Thymus (tissue), 11 donors: ENCODE results near the gene PBXIP1. TPM values are rescaled to one million over a fixed set of nuclear protein-coding genes. Genes with fewer than 3 reads are reported as not detected.
A peak's percentile ranks its signal among the peaks of the same experiment; 100 is the strongest.

Experiments used
- DNase-seq, 9 donors: peaks; one replicate each; pipeline ENCODE4 v3.0.0-alpha.2; 2013; ENCODE audit warnings: low spot score in 9 of 9, low read depth in 6 of 9, missing footprints in 1 of 9
- H3K27ac ChIP-seq, 2 donors: one replicate each; pipeline ENCODE4 v1.5.1; 2013; ENCODE audit warnings: control low read depth in 1 of 2, low read depth in 1 of 2, low read length in 1 of 2, mild to moderate bottlenecking in 1 of 2, moderate library complexity in 1 of 2
- H3K27me3 ChIP-seq, 2 donors: one replicate each; pipeline ENCODE4 v1.5.1; 2013; ENCODE audit warnings: low read length in 1 of 2; ENCODE audit not compliant: control insufficient read depth in 2 of 2, insufficient read depth in 1 of 2
- H3K36me3 ChIP-seq, 2 donors: one replicate each; pipeline ENCODE4 v1.5.1; 2013; ENCODE audit warnings: low read length in 1 of 2, mild to moderate bottlenecking in 1 of 2, moderate library complexity in 1 of 2; ENCODE audit not compliant: control insufficient read depth in 2 of 2, insufficient read depth in 2 of 2
- H3K4me1 ChIP-seq, 2 donors: one replicate each; pipeline ENCODE4 v1.5.1; 2013; ENCODE audit warnings: low read length in 2 of 2; ENCODE audit not compliant: control insufficient read depth in 2 of 2, insufficient read depth in 2 of 2
- H3K4me3 ChIP-seq, 2 donors: one replicate each; pipeline ENCODE4 v1.5.1; 2013; ENCODE audit warnings: low read length in 2 of 2, control low read depth in 1 of 2, mild to moderate bottlenecking in 1 of 2
- H3K9me3 ChIP-seq, 2 donors: one replicate each; pipeline ENCODE4 v1.5.1; 2013; ENCODE audit warnings: low read length in 1 of 2, mild to moderate bottlenecking in 1 of 2; ENCODE audit not compliant: control insufficient read depth in 2 of 2, insufficient read depth in 1 of 2
- WGBS: extraction: QIAGEN DNeasy Blood & Tissue Kit; methylation state at CpG from one replicate; pipeline ENCODE4 v1.1.7; 2013; 5-methylcytosine and 5-hydroxymethylcytosine counted together
- polyA plus RNA-seq: library from polyadenylated mRNA; stranded (reverse); fragments of 200-250 nt; gene quantifications from one replicate; pipeline ENCODE4 v1.2.3, GENCODE V29; 2013
- total RNA-seq: library from RNA; stranded (reverse); fragments of 120-200 nt; gene quantifications from one replicate; pipeline ENCODE4 v1.2.4, GENCODE V29; 2013
- donor health status: healthy.

Gene PBXIP1
- total and polyA plus RNA-seq, 2 donors = 91.5 to 104 TPM

DNA sequence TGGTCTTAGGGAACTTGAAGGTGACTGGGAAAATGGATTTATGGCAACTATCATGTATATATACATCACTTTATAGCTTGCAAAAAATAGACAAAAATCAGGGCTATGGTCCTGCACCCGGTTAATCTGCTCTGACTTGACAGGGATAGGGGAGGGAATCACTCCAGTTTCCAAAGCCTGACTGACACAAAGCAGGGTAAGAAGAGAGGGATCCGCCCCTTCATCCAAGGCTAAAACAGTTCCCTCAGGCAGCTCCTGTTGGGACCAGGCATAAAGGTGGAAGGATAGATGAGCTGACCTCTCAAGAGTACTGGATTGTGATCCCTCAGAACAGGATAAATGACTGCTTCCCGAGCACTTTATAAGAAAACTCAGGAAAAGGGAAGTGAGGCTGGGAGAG lies 1.4 kb downstream of the PBXIP1 start:
- H3K4me1 ChIP-seq = peaks cover 41 to 68% of the 10 kb centered on the region in 2 donors
- peak overlapping the region; percentile 72 to 99 for H3K27ac ChIP-seq
- 71% methylated on average over 3 of the region's 3 CpGs for WGBS
- H3K36me3 ChIP-seq = peaks cover 35 to 48% of the 10 kb centered on the region in 2 donors
- H3K9me3 ChIP-seq = no peaks in the 10 kb centered on the region
- no peak for DNase-seq
- H3K4me3 ChIP-seq = peak overlapping the region; percentile 57 to 70
- no peaks in the 10 kb centered on the region for H3K27me3 ChIP-seq

DNA sequence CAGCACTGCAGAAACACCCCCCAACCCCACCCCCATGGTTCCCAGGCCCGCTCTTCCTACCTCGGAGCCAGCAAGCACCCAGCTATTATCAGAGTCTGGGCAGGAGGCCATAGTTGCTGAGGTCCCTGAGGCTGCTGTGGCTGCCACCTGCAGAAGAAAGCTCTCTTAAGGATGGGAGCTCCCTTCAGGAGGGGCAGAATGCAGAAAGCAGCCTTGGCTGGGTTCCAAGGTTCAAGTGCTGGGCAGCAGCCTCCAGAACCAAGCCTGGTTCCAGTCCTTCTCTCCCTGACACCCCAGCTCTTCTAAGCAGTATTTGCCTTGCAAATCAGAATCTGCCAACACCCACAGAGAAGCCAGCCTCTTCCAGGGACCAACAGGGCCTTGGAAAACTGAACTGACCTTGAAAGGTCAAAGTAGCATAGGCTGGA lies 2.3 kb downstream of the PBXIP1 start:
- H3K36me3 ChIP-seq = peaks cover 34 to 47% of the 10 kb centered on the region in 2 donors
- H3K9me3 ChIP-seq = no peaks in the 10 kb centered on the region
- H3K4me1 ChIP-seq = peaks cover 41 to 68% of the 10 kb centered on the region in 2 donors
- no peak for DNase-seq
- peak overlapping the region; percentile 34 to 54 for H3K27ac ChIP-seq
- 63% methylated on average over 2 of the region's 2 CpGs for WGBS
- peak overlapping the region; percentile 57 to 70 for H3K4me3 ChIP-seq
- H3K27me3 ChIP-seq = no peaks in the 10 kb centered on the region

DNA sequence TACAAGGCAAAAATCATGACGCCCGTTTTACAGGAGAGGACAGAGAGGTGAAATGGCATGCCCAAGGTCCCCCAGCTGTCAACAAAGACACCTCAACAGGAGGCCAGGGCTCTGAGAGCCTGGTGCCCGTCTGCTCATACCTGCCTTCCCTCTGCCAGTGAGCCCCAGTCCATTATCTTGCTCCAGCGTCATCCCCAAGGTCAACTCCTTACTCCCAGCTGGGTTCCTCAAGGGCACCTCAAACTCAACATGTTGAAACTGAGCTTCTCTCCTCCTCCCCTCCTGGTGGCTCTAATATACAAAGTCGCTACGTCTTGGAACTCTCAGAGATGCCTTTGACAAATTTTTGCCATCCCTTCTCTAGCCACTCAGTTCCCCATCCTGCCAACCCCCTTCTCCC lies 3.2 kb downstream of the PBXIP1 start:
- H3K27me3 ChIP-seq = no peaks in the 10 kb centered on the region
- no peak for DNase-seq
- H3K4me3 ChIP-seq = no peak overlapping the region
- peak overlapping the region; percentile 38 to 62 for H3K27ac ChIP-seq
- WGBS = 89% methylated on average over 6 of the region's 6 CpGs
- peaks cover 40 to 47% of the 10 kb centered on the region in 2 donors for H3K36me3 ChIP-seq
- H3K9me3 ChIP-seq = no peaks in the 10 kb centered on the region
- peaks cover 41 to 63% of the 10 kb centered on the region in 2 donors for H3K4me1 ChIP-seq

DNA sequence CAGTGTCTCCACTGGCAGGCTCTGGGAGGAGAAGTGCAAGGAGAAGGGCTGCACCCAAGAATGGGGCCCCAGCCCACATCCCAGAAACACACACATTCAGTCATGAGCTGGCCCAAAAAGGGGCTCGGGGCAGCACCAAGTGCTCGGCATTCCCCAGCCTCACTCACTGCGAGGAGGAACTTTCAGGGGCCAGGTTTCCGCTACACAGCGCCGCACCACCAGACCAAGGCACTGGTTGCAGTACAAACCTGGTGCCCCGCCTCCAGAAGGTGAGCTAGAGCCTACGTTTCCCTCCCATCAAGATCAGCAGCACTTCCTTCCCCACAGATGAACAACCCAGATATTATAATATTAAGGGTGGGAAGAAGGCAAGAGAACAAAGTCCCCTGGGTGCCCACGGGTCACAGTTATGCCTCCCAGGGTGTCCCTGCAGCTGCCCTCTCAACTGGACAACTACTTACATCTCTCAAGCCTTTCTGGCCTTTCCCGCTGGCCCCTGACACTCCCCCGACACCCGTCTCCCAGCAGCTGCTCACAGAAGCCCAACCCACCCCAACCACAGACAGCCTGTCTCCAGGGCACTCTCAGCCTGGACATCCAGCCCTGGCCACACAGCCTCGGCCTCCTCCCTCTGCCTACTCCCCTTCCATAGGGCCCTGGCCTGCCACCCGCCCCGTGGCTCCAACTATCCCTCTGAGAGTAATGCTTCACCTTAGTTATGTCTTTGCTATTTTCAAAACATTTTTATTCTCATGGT lies 3.8 kb downstream of the PBXIP1 start:
- DNase-seq = peak in 2 of 9 donors; percentile 50 to 70
- Histone ChIP-seq H3K9me3 (no peaks in the 10 kb centered on the region), H3K27me3 (no peaks in the 10 kb centered on the region), H3K4me3 (peak overlapping the region; percentile 7 to 12), H3K36me3 (peaks cover 46 to 47% of the 10 kb centered on the region in 2 donors), H3K27ac (peak overlapping the region; percentile 38 to 62), H3K4me1 (peaks cover 41 to 58% of the 10 kb centered on the region in 2 donors)
- 31% methylated on average over 15 of the region's 15 CpGs for WGBS

DNA sequence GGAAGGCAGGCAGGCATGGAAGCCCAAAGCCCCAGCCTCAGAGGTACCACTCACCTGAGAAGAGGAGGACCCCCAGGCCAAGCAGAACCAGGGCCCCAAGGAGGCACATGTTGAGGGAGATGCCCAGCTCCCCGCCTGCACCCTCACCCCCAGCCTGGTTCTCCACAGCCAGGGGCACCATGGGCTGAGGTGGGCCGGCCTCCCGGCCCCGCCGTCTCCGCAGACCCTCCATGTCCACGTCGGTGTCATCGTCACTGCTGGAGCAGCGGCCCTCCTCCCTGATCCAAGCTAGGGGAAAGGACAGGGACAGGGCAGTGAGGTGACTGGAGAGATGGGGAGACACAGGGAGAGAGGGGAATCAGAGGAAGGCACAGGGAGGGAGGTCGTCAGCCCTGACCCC lies 7.8 kb downstream of the PBXIP1 start:
- Histone ChIP-seq H3K4me1 (peaks cover 19 to 41% of the 10 kb centered on the region in 2 donors), H3K36me3 (peaks cover 68 to 75% of the 10 kb centered on the region in 2 donors), H3K9me3 (no peaks in the 10 kb centered on the region), H3K27me3 (no peaks in the 10 kb centered on the region), H3K27ac (no peak overlapping the region), H3K4me3 (no peak overlapping the region)
- DNase-seq = no peak
- WGBS = 98% methylated on average over 11 of the region's 11 CpGs

DNA sequence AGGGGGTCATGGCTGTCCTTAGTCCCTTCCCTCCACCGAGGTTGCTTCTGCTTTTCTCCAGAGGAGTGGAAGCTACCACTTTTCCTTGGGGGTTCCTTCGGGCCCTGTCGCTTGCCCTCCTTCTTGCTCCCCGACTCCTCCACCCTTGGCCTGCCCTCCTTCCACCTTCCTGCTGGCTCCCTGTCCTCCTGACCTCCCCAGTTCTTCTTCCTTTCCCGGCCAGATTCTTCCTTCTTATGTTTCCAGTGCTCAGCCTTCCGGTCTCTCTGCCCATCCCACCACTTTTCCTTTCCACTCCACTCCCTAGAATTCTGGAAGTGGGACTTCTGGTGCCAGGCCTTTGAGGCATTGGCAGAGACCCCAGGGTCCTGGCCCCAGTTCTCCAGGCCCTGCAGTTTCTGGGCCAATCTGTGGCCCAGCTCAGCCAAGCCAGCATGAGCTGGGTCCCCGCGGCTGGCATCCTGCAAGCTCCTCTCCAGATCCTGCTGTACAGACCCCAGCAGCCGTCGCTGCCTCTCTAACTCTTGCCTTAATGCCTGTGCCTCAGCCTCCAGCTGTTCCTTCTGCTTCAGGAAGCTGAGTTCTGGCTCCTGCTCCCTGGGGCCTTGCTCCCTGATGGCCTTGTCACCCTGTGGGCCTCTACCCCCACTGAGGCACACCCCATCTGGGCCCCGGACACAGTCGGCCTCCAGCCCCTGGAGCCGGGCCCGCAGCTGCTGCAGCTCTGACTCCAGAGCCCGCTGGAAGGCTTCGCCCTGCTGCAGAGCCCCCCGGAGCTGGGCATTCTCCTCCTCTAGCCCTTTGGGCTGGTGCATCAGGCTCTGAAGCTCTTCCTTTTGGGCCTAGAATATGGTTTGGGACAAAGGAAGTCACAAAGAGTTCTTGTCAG lies 9.7 kb downstream of the PBXIP1 start:
- Histone ChIP-seq H3K4me3 (no peak overlapping the region), H3K27me3 (no peaks in the 10 kb centered on the region), H3K36me3 (peaks cover 59 to 75% of the 10 kb centered on the region in 2 donors), H3K9me3 (peaks cover 0 to 3% of the 10 kb centered on the region in 2 donors), H3K27ac (no peak overlapping the region), H3K4me1 (peaks cover 10 to 41% of the 10 kb centered on the region in 2 donors)
- DNase-seq = no peak
- WGBS = 93% methylated on average over 17 of the region's 17 CpGs

DNA sequence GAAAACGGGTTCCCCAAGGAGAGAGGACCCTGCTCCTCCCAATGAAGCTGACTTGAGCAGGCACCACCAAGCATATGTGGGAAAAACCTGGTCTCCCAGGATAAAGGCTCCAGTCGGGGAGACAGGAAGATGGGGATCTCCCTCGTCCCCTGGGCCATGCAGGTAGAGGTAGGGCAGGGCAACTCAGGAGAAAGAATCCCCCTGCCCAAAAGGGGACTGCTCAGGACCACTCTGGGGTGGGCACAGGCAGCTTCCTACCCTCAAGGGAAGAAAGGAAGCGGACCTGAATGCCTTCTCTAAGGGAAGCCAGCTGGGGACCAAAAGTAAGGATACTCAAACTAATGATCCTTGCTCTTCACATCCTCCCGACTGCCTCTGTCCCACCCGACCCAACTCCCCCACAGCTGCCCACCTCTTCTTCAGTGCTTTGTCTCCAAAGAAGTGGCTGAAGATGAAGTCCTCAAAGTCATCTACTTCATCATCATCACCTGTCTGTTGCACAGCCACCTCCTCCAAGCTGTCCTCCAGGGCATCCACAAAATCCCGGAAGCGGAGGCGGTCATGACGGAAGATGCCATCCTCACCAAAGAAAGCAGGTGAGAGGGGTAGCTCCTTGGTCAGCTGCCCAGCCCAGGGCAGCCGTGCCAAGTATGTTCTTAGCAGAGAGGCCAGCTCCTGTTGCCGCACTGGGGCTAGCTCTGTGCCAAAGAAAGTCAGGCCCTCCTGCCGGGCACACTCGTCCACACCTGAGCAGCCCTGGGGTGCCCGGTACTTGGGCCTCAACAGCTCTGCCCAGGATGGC lies 10.5 kb downstream of the PBXIP1 start:
- H3K4me1 ChIP-seq = peaks cover 10 to 46% of the 10 kb centered on the region in 2 donors
- 95% methylated on average over 15 of the region's 15 CpGs for WGBS
- peaks cover 50 to 66% of the 10 kb centered on the region in 2 donors for H3K36me3 ChIP-seq
- no peak overlapping the region for H3K27ac ChIP-seq
- no peak overlapping the region for H3K4me3 ChIP-seq
- H3K9me3 ChIP-seq = peaks cover 0 to 3% of the 10 kb centered on the region in 2 donors
- no peak for DNase-seq
- H3K27me3 ChIP-seq = no peaks in the 10 kb centered on the region

DNA sequence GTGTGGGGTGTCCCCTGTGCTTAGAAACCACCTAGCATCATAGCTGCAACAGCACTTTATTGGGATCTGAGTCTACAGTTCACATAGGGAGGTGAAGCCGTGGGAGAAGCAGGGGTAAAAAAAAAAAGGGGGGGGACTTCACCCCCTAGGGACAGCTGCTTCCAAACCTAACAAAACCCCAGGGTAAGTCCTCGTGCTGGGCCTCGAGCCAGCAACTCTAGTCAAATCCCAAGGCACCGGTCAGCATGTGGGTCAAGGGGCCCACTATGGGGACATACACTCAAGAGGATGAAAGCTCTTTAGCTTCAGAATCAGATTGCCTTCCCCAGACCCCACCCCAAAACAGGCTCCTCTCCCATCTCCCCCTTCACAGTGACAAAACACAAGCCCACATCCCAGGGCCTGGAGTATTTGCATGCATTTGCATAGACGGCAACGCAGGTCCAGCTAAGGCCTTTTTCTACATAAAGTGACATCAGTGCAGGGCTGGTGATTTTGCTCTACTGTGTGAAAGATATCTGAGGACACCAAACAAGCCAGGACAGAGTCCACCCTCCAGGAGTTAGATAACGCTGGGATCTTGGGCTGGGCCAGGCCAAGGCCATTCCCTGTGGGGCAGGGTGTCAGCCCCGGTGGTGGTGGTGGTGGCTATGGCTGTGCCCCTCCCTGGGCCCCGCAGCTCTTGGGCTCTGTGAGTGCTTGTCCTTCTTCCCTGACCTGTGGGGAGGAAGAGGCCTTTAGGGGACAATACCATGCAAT lies 11.3 kb downstream of the PBXIP1 start:
- no peak for DNase-seq
- WGBS = 78% methylated on average over 9 of the region's 9 CpGs

More for the DNA sequence above, 11.3 kb downstream of the PBXIP1 start:
- peaks cover 0 to 3% of the 10 kb centered on the region in 2 donors for H3K9me3 ChIP-seq
- peak overlapping the region in 1 of 2 donors; percentile 3 for H3K27ac ChIP-seq
- H3K4me3 ChIP-seq = no peak overlapping the region
- peaks cover 10 to 54% of the 10 kb centered on the region in 2 donors for H3K4me1 ChIP-seq
- no peaks in the 10 kb centered on the region for H3K27me3 ChIP-seq
- H3K36me3 ChIP-seq = peaks cover 48 to 63% of the 10 kb centered on the region in 2 donors
